ENCODE measurements around the gene AK8.

GRCh38 chr9:132739710-132740310 lies 138.3 kb downstream of the AK8 start:
- no peak for TF ChIP-seq CTCF (IDR thresholded peaks at IDR 0.05)
- no peak for TF ChIP-seq POLR2A (IDR thresholded peaks at IDR 0.05)

Data from right lobe of liver (tissue), 4 donors.